OCI-LY3 (cell line): ENCODE measurements around the gene GARRE1.

ENCODE experiments used
- CTCF ChIP-seq: fragments of 200-600, 300-600 bp; sonication (generic); IDR thresholded peaks from 2 replicates; pipeline ENCODE4 v1.5.1; 2014; ENCODE audit warnings: antibody characterized with exemption, low read length, low read depth
- EZH2phosphoT487 ChIP-seq: fragments of 200-600 bp; shearing (Covaris generic); IDR thresholded peaks from 2 replicates; pipeline ENCODE4 v1.6.1; 2018; ENCODE audit warnings: antibody characterized with exemption, mixed run types, low read depth

- no peak for TF ChIP-seq CTCF
- TF ChIP-seq EZH2phosphoT487: no peak
Measured at GRCh38 chr19:34218818-34219164, 35.6 kb upstream of the GARRE1 start.
